HEK293 (cell line): ENCODE data around the gene EML1.

ENCODE experiments used
- KLF17 ChIP-seq: fragments of 450-650 bp; formaldehyde crosslinking; IDR thresholded peaks from 2 replicates; pipeline ENCODE4 v1.5.1; 2016; ENCODE audit warnings: missing biosample characterization, missing genetic modification characterization
- MEIS1 ChIP-seq: sonication (generic); formaldehyde crosslinking; IDR thresholded peaks from 2 replicates; pipeline ENCODE4 v1.8.1; 2022; ENCODE audit warnings: missing genetic modification reagents, mild to moderate bottlenecking, borderline replicate concordance
- MYNN ChIP-seq: fragments of 450-650 bp; formaldehyde crosslinking; IDR thresholded peaks from 2 replicates; pipeline ENCODE4 v1.5.1; 2016; ENCODE audit warnings: missing biosample characterization, missing genetic modification characterization, borderline replicate concordance
- MZF1 ChIP-seq: fragments of 450-650 bp; formaldehyde crosslinking; IDR thresholded peaks from 2 replicates; pipeline ENCODE4 v1.5.1; 2017; ENCODE audit warnings: missing biosample characterization, missing genetic modification characterization, borderline replicate concordance
- PRDM1 ChIP-seq: fragments of 450-650 bp; formaldehyde crosslinking; IDR thresholded peaks from 2 replicates; pipeline ENCODE4; 2016; ENCODE audit warnings: missing biosample characterization, missing genetic modification characterization
- REST ChIP-seq: fragments of 450-650 bp; formaldehyde crosslinking; IDR thresholded peaks from 2 replicates; pipeline ENCODE4 v1.5.1; 2016; ENCODE audit warnings: missing biosample characterization, missing genetic modification characterization
- ZBTB10 ChIP-seq: fragments of 450-650 bp; formaldehyde crosslinking; IDR thresholded peaks from 2 replicates; pipeline ENCODE4 v1.5.1; 2016; ENCODE audit warnings: missing biosample characterization, missing genetic modification characterization
- ZBTB44 ChIP-seq: fragments of 450-650 bp; IDR thresholded peaks from 2 replicates; pipeline ENCODE4 v1.5.1; 2018; ENCODE audit warnings: missing biosample characterization, mild to moderate bottlenecking, missing genetic modification characterization
- ZBTB6 ChIP-seq: fragments of 450-650 bp; formaldehyde crosslinking; IDR thresholded peaks from 2 replicates; pipeline ENCODE4 v1.5.1; 2017; ENCODE audit warnings: missing biosample characterization, missing genetic modification characterization
- ZFP37 ChIP-seq: fragments of 450-650 bp; formaldehyde crosslinking; IDR thresholded peaks from 2 replicates; pipeline ENCODE4 v1.5.1; 2016; ENCODE audit warnings: missing biosample characterization, missing genetic modification characterization
- ZNF121 ChIP-seq: fragments of 450-650 bp; formaldehyde crosslinking; IDR thresholded peaks from 2 replicates; pipeline ENCODE4 v1.5.1; 2016; ENCODE audit warnings: missing biosample characterization, missing genetic modification characterization
- ZNF146 ChIP-seq: fragments of 450-650 bp; formaldehyde crosslinking; IDR thresholded peaks from 2 replicates; pipeline ENCODE4 v1.5.1; 2016; ENCODE audit warnings: missing biosample characterization, missing genetic modification characterization
- ZNF16 ChIP-seq: fragments of 450-650 bp; formaldehyde crosslinking; IDR thresholded peaks from 2 replicates; pipeline ENCODE4 v1.5.1; 2016; ENCODE audit warnings: low read depth, missing biosample characterization, missing genetic modification characterization
- ZNF184 ChIP-seq: fragments of 450-650 bp; IDR thresholded peaks from 2 replicates; pipeline ENCODE4 v1.5.1; 2018; ENCODE audit warnings: missing biosample characterization, mild to moderate bottlenecking, missing genetic modification characterization
- ZNF223 ChIP-seq: fragments of 450-650 bp; formaldehyde crosslinking; IDR thresholded peaks from 2 replicates; pipeline ENCODE4 v1.5.1; 2016; ENCODE audit warnings: missing biosample characterization, missing genetic modification characterization
- ZNF239 ChIP-seq: fragments of 450-650 bp; formaldehyde crosslinking; IDR thresholded peaks from 2 replicates; pipeline ENCODE4 v1.5.1; 2016; ENCODE audit warnings: missing biosample characterization, missing genetic modification characterization
- ZNF24 ChIP-seq: fragments of 450-650 bp; formaldehyde crosslinking; IDR thresholded peaks from 2 replicates; pipeline ENCODE4 v1.5.1; 2016; ENCODE audit warnings: missing biosample characterization, missing genetic modification characterization
- ZNF280D ChIP-seq: fragments of 450-650 bp; formaldehyde crosslinking; IDR thresholded peaks from 2 replicates; pipeline ENCODE4 v1.5.1; 2016; ENCODE audit warnings: missing biosample characterization, missing genetic modification characterization
- ZNF423 ChIP-seq: fragments of 450-650 bp; formaldehyde crosslinking; IDR thresholded peaks from 2 replicates; pipeline ENCODE4 v1.5.1; 2016; ENCODE audit warnings: missing biosample characterization, missing genetic modification characterization
- ZNF473 ChIP-seq: fragments of 450-650 bp; formaldehyde crosslinking; IDR thresholded peaks from 2 replicates; pipeline ENCODE4 v1.5.1; 2017; ENCODE audit warnings: missing biosample characterization, missing genetic modification characterization
- ZNF48 ChIP-seq: fragments of 450-650 bp; formaldehyde crosslinking; IDR thresholded peaks from 2 replicates; pipeline ENCODE4 v1.5.1; 2016; ENCODE audit warnings: missing biosample characterization, missing genetic modification characterization
- ZNF501 ChIP-seq: fragments of 450-650 bp; formaldehyde crosslinking; IDR thresholded peaks from 2 replicates; pipeline ENCODE4 v1.5.1; 2016; ENCODE audit warnings: missing biosample characterization, missing genetic modification characterization
- ZNF544 ChIP-seq: fragments of 450-650 bp; formaldehyde crosslinking; IDR thresholded peaks from 2 replicates; pipeline ENCODE4 v1.5.0; 2017; ENCODE audit warnings: missing biosample characterization, missing genetic modification characterization
- ZNF610 ChIP-seq: fragments of 450-650 bp; formaldehyde crosslinking; IDR thresholded peaks from 2 replicates; pipeline ENCODE4 v1.5.1; 2016; ENCODE audit warnings: missing biosample characterization, missing genetic modification characterization, borderline replicate concordance
- ZNF623 ChIP-seq: fragments of 450-650 bp; formaldehyde crosslinking; IDR thresholded peaks from 2 replicates; pipeline ENCODE4 v1.5.1; 2016; ENCODE audit warnings: missing biosample characterization, missing genetic modification characterization
- ZNF747 ChIP-seq: fragments of 450-650 bp; formaldehyde crosslinking; IDR thresholded peaks from 2 replicates; pipeline ENCODE4 v1.5.1; 2016; ENCODE audit warnings: missing biosample characterization, missing genetic modification characterization
- ZSCAN30 ChIP-seq: fragments of 450-650 bp; IDR thresholded peaks from 2 replicates; pipeline ENCODE4 v1.5.1; 2018; ENCODE audit warnings: missing biosample characterization, mild to moderate bottlenecking, missing genetic modification characterization, moderate library complexity

EML1 gene

GRCh38 chr14:99945732-99946651 lies 152.8 kb downstream of the EML1 start (continued):
- TF ChIP-seq KLF17 (tag by site-specific recombination) (no peak), ZNF121 (no peak), PRDM1 (tag by site-specific recombination) (peak; percentile 67), ZBTB6 (tag by site-specific recombination) (no peak), ZNF16 (tag by site-specific recombination) (no peak), ZNF223 (no peak), ZNF24 (no peak), ZNF146 (tag by site-specific recombination) (no peak), ZNF610 (tag by site-specific recombination) (no peak), MYNN (tag by site-specific recombination) (no peak), ZNF501 (tag by site-specific recombination) (no peak), ZNF280D (tag by site-specific recombination) (no peak), ZNF48 (no peak), ZNF239 (tag by site-specific recombination) (no peak), ZBTB44 (tag by site-specific recombination) (no peak), REST (tag by site-specific recombination) (no peak), MZF1 (tag by site-specific recombination) (no peak), ZSCAN30 (tag by site-specific recombination) (no peak), ZNF544 (no peak), ZNF623 (tag by site-specific recombination) (no peak), ZNF184 (no peak), ZNF747 (no peak), ZBTB10 (tag by site-specific recombination) (no peak), ZFP37 (tag by site-specific recombination) (no peak), ZNF423 (no peak), MEIS1 (CRISPR knock-in tag) (no peak), ZNF473 (no peak)
